Measurements from ENCODE around the gene DOCK4. TPM values are rescaled to one million over a fixed set of nuclear protein-coding genes. Genes with fewer than 3 reads are reported as not detected.
A peak's percentile ranks its signal among the peaks of the same experiment; 100 is the strongest.

The DOCK4 gene
- total RNA-seq, 1 experiment from 2014 or later, result 20.4 TPM

DNA sequence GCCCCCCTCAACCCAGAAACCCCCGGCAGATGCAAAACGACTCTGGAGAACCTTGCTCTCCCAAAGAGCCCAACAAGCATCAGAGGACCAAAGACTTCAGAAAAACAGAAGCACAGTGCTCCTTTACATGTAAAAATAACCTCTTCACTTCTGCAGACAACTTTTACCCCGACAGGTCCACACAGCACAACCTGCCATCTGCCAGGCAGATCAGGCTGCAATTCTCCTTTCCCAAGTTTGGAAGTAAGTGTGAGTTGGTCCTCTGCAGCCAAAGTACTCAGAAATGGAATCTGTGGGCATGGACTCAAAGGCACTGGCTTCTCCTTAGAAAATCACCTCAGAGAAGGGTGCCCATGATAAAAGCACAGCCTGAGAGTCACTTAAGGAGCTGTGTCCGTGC, 26.0 kb downstream of the DOCK4 start:
- H3K36me3 Mint-ChIP-seq, result no peaks in the 10 kb centered on the region
- no peak overlapping the region for H3K4me3 Mint-ChIP-seq
- ATAC-seq (no peak), DNase-seq (ENCODE audit: low spot score) (no peak)
- no peaks in the 10 kb centered on the region for H3K9me3 Mint-ChIP-seq
- TF ChIP-seq KAT7 (CRISPR knock-in tag; IDR thresholded peaks at IDR 0.05; ENCODE audit: borderline replicate concordance) (no peak), EMX1 (CRISPR knock-in tag; IDR thresholded peaks at IDR 0.05) (no peak), MXD4 (CRISPR knock-in tag; IDR thresholded peaks at IDR 0.05; ENCODE audit: borderline replicate concordance) (no peak), JAZF1 (CRISPR knock-in tag; IDR thresholded peaks at IDR 0.05) (no peak), CREM (CRISPR knock-in tag; IDR thresholded peaks at IDR 0.05) (no peak), SOX15 (CRISPR knock-in tag; IDR thresholded peaks at IDR 0.05) (no peak), GTF2I (CRISPR knock-in tag; conservative IDR thresholded peaks at IDR 0.05) (no peak), TCF7 (CRISPR knock-in tag; IDR thresholded peaks at IDR 0.05; ENCODE audit: low read depth) (no peak), ZNF671 (CRISPR knock-in tag; IDR thresholded peaks at IDR 0.05) (no peak), ETV6 (CRISPR knock-in tag; IDR thresholded peaks at IDR 0.05) (no peak), MYBL2 (CRISPR knock-in tag; IDR thresholded peaks at IDR 0.05) (no peak), ATF1 (CRISPR knock-in tag; IDR thresholded peaks at IDR 0.05) (no peak), ZNF263 (CRISPR knock-in tag; IDR thresholded peaks at IDR 0.05; ENCODE audit: low read depth) (no peak), GABPB1 (CRISPR knock-in tag; IDR thresholded peaks at IDR 0.05) (no peak), FOXK1 (CRISPR knock-in tag; IDR thresholded peaks at IDR 0.05) (no peak)
- TF ChIP-seq, protein P1, sequence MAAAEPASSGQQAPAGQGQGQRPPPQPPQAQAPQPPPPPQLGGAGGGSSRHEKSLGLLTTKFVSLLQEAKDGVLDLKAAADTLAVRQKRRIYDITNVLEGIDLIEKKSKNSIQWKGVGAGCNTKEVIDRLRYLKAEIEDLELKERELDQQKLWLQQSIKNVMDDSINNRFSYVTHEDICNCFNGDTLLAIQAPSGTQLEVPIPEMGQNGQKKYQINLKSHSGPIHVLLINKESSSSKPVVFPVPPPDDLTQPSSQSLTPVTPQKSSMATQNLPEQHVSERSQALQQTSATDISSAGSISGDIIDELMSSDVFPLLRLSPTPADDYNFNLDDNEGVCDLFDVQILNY (CRISPR knock-in tag; IDR thresholded peaks at IDR 0.05), result no peak
- TF ChIP-seq, protein P2, sequence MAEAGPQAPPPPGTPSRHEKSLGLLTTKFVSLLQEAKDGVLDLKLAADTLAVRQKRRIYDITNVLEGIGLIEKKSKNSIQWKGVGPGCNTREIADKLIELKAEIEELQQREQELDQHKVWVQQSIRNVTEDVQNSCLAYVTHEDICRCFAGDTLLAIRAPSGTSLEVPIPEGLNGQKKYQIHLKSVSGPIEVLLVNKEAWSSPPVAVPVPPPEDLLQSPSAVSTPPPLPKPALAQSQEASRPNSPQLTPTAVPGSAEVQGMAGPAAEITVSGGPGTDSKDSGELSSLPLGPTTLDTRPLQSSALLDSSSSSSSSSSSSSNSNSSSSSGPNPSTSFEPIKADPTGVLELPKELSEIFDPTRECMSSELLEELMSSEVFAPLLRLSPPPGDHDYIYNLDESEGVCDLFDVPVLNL (CRISPR knock-in tag; IDR thresholded peaks at IDR 0.05; ENCODE audit: borderline replicate concordance, low read depth), result no peak
- TF ChIP-seq, protein P3, sequence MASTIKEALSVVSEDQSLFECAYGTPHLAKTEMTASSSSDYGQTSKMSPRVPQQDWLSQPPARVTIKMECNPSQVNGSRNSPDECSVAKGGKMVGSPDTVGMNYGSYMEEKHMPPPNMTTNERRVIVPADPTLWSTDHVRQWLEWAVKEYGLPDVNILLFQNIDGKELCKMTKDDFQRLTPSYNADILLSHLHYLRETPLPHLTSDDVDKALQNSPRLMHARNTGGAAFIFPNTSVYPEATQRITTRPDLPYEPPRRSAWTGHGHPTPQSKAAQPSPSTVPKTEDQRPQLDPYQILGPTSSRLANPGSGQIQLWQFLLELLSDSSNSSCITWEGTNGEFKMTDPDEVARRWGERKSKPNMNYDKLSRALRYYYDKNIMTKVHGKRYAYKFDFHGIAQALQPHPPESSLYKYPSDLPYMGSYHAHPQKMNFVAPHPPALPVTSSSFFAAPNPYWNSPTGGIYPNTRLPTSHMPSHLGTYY (CRISPR knock-in tag; IDR thresholded peaks at IDR 0.05), result no peak
- TF ChIP-seq, protein P4, sequence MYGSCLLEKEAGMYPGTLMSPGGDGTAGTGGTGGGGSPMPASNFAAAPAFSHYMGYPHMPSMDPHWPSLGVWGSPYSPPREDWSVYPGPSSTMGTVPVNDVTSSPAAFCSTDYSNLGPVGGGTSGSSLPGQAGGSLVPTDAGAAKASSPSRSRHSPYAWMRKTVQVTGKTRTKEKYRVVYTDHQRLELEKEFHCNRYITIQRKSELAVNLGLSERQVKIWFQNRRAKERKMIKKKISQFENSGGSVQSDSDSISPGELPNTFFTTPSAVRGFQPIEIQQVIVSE (CRISPR knock-in tag; IDR thresholded peaks at IDR 0.05; ENCODE audit: borderline replicate concordance), result no peak
- TF ChIP-seq, protein P5, sequence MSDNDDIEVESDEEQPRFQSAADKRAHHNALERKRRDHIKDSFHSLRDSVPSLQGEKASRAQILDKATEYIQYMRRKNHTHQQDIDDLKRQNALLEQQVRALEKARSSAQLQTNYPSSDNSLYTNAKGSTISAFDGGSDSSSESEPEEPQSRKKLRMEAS (CRISPR knock-in tag; IDR thresholded peaks at IDR 0.05), result no peak
- H3K4me1 Mint-ChIP-seq, result peaks cover 19% of the 10 kb centered on the region
- ChIA-PET CTCF (no interaction called here), POLR2A (no interaction called here)
- no peaks in the 10 kb centered on the region for H3K27me3 Mint-ChIP-seq (ENCODE audit: low read depth)
- H3K27ac Mint-ChIP-seq, result no peak overlapping the region

DNA sequence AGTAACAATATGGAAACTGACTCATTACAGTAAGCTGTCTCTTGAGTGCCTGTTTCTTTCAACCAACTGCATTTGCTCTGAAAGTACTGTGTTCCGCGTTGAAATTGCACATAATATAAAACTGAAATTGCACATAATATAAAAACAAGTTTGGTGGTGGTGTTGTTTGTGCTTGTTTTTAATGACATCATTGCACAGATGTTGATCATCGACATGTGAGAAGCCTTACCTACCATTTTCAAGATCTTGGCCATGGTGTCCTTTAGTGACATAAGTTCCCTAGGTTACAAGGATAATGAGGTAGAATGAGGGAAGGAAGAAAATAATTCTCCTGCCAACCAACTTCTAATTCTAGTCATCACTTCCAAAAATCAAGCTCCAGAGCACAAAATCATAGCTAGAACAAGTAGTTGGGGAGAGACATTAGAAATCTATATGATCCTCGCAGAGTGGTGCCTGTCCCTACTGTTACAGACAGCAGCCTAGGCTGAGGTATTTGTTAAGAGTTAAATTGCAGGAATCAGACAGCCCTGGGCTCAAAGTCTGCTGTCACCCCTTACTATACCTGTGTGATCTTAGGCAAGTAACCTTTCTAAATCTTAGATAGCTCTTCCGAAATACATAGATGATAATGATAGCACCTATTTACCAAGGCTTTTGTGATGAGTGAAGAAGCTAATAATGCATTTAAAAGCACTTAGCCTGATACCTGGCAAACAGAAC, 29.3 kb downstream of the DOCK4 start:
- Mint-ChIP-seq H3K4me1 (peaks cover 28% of the 10 kb centered on the region), H3K4me3 (no peak overlapping the region), H3K27me3 (ENCODE audit: low read depth) (no peaks in the 10 kb centered on the region), H3K27ac (no peak overlapping the region), H3K36me3 (no peaks in the 10 kb centered on the region), H3K9me3 (no peaks in the 10 kb centered on the region)
- DNase-seq (ENCODE audit: low spot score) (no peak), ATAC-seq (peak; percentile 69)
- CTCF ChIA-PET, result interaction anchor here (0.6 kb wide), 1 partner anchor 45 kb away, joined by 5 read pairs; no protein-coding TSS in a partner anchor
- TF ChIP-seq, protein P1 (CRISPR knock-in tag; IDR thresholded peaks at IDR 0.05), result no peak
- TF ChIP-seq ZNF121 (CRISPR knock-in tag; IDR thresholded peaks at IDR 0.05), result no peak
- POLR2A ChIA-PET, result no interaction called here
